Adrenal gland (tissue), 5 donors: ENCODE measurements around the gene CBX8.

Experiments
- CTCF ChIP-seq, 6 experiments: fragments of 450-650 bp in 4 of 6; fragments of 200-600 bp in 2 of 6; sonication (generic) in 1 of 6; IDR thresholded peaks; 1 replicate in 5 of 6; 2 replicates in 1 of 6; pipeline versions ENCODE4 v1.5.1 to v1.8.0; 2016 to 2021; ENCODE audit warnings: antibody characterized with exemption in 6 of 6, mild to moderate bottlenecking in 2 of 6, moderate library complexity in 1 of 6
- POLR2A ChIP-seq, 2 donors: fragments of 450-650 bp; IDR thresholded peaks; one replicate each; pipeline ENCODE4 v1.6.1; 2017; ENCODE audit warnings: antibody characterized with exemption in 2 of 2, mild to moderate bottlenecking in 2 of 2, moderate library complexity in 1 of 2
- donor health status: DM: no; HTN: no; CAD: no.

- TF ChIP-seq CTCF (IDR thresholded peaks at IDR 0.05) (peak in 1 of 6 experiments; percentile 6), POLR2A (IDR thresholded peaks at IDR 0.05) (no peak)
These were observed 18.3 kb upstream of the CBX8 start for GRCh38 chr17:79814974-79815835.
